M059J (cell line): ENCODE measurements around the gene PSME1. TPM values are rescaled to one million over a fixed set of nuclear protein-coding genes. Genes with fewer than 3 reads are reported as not detected.
A peak's percentile ranks its signal among the peaks of the same experiment; 100 is the strongest.

Experiments used
- DNase-seq: peaks from one replicate; pipeline ENCODE4 v3.0.0-alpha.2; 2012; ENCODE audit warnings: low read depth
- total RNA-seq: library from RNA; depleted of rRNA; stranded (reverse); fragments of >200 nt; shearing (Covaris generic); gene quantifications from 2 replicates; pipeline ENCODE4 v1.2.3, GENCODE V29; 2014; rRNA removed

Gene PSME1
- 358 and 437 TPM in 2 replicates for total RNA-seq

GRCh38 chr14:24135834-24136683, at the start of gene PSME1:
PSME1 (plus strand) TSS chr14:24136194; CDS start chr14:24136263, 69 bp downstream.
- peak; percentile 81 for DNase-seq

- DNase-seq: no peak
Measured at GRCh38 chr14:24087004-24087403, 49.0 kb upstream of the PSME1 start.

- DNase-seq: no peak
Measured at GRCh38 chr14:24088095-24088494, 47.9 kb upstream of the PSME1 start.

GRCh38 chr14:24089890-24090289, 46.1 kb upstream of the PSME1 start:
- no peak for DNase-seq

- no peak for DNase-seq
Measured at GRCh38 chr14:24092110-24092504, 43.9 kb upstream of the PSME1 start.

- DNase-seq: no peak
Measured at GRCh38 chr14:24092505-24093206, 43.3 kb upstream of the PSME1 start.

GRCh38 chr14:24093207-24093900, 42.6 kb upstream of the PSME1 start:
- DNase-seq: no peak

- peak; percentile 89 for DNase-seq
Measured at GRCh38 chr14:24093901-24094840, 41.8 kb upstream of the PSME1 start, which contains the start of gene PCK2. PCK2 (plus strand) TSS chr14:24094311; CDS start chr14:24094406, 95 bp downstream.

GRCh38 chr14:24094841-24095270, 41.1 kb upstream of the PSME1 start:
- no peak for DNase-seq

- no peak for DNase-seq
Measured at GRCh38 chr14:24095271-24096068, 40.5 kb upstream of the PSME1 start.

GRCh38 chr14:24096545-24097181, 39.3 kb upstream of the PSME1 start:
- no peak for DNase-seq

- no peak for DNase-seq
Measured at GRCh38 chr14:24098229-24098926, 37.6 kb upstream of the PSME1 start.

- no peak for DNase-seq
Measured at GRCh38 chr14:24098927-24099813, 36.8 kb upstream of the PSME1 start.

- DNase-seq: no peak
Measured at GRCh38 chr14:24100197-24100981, 35.6 kb upstream of the PSME1 start.

- no peak for DNase-seq
Measured at GRCh38 chr14:24100982-24101494, 35.0 kb upstream of the PSME1 start.

GRCh38 chr14:24102357-24103048, 33.5 kb upstream of the PSME1 start:
- no peak for DNase-seq
